ENCODE measurements around the gene EFCAB12.

The EFCAB12 gene

DNA sequence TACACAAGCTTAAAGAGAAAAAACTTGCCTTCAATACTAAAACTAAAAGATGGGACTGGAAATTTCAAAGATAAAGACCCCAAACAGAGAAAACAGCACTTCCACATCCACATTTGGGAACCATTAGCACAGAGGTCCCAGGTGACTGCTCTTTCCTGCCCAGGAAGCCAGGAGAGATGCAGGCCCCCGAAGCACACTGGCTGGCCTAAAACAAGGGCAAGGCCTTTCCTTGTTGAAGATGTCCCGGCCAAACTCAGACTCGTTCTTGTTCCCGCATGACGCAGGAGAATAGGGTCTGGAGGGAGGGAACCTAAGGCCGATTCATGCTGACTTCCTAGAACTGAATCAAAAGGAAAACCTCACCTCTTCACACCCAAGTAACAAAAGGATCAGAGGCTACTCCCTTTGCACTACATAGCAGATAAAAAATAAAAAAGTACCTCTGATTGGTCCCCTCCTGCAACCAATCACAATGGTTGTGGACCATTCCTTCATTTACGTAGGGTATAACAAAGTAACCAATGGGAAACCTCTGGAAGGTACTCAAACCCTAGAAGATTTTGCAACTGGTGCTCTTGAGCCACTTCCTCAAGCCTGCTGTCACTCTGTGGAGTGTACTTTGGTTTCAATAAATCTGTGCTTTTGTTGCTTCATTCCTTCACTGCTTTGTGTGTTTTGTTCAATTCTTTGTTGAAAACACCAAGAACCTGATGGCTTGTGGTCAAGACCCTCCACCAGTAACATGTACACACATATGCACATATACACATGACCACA, 48.7 kb downstream of the EFCAB12 start:
- no peak overlapping the region for H3K4me3 ChIP-seq (ENCODE audit: low read length)
- no peak for DNase-seq (ENCODE audit: low read depth)
- TF ChIP-seq, protein P1, sequence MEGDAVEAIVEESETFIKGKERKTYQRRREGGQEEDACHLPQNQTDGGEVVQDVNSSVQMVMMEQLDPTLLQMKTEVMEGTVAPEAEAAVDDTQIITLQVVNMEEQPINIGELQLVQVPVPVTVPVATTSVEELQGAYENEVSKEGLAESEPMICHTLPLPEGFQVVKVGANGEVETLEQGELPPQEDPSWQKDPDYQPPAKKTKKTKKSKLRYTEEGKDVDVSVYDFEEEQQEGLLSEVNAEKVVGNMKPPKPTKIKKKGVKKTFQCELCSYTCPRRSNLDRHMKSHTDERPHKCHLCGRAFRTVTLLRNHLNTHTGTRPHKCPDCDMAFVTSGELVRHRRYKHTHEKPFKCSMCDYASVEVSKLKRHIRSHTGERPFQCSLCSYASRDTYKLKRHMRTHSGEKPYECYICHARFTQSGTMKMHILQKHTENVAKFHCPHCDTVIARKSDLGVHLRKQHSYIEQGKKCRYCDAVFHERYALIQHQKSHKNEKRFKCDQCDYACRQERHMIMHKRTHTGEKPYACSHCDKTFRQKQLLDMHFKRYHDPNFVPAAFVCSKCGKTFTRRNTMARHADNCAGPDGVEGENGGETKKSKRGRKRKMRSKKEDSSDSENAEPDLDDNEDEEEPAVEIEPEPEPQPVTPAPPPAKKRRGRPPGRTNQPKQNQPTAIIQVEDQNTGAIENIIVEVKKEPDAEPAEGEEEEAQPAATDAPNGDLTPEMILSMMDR (IDR thresholded peaks at IDR 0.05; ENCODE audit: insufficient read depth, low read depth, low read length, missing control alignments): no peak

DNA sequence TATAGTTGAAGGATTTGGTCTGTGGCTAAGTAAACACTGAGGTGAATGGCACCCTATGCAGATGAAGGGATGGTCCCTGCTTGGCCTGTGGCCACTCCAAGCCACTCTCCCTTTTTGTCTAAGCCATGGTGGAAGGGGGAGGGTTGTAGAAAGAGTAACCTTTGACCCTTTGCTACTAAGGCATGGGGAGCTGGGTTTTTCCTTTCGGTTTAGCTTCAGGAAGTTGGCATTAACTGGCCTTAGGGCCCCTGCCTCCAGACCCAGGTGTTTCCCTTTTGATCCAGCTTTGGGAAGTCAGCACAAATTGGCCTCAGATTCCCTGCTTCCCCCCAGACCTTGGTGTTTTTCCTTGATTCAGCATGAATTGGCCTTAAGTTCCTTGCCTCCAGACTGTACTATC, 49.5 kb downstream of the EFCAB12 start:
- TF ChIP-seq, protein P1 (IDR thresholded peaks at IDR 0.05; ENCODE audit: insufficient read depth, low read depth, low read length, missing control alignments): no peak
- no peak overlapping the region for H3K4me3 ChIP-seq (ENCODE audit: low read length)
- DNase-seq (ENCODE audit: low read depth): no peak

DNA sequence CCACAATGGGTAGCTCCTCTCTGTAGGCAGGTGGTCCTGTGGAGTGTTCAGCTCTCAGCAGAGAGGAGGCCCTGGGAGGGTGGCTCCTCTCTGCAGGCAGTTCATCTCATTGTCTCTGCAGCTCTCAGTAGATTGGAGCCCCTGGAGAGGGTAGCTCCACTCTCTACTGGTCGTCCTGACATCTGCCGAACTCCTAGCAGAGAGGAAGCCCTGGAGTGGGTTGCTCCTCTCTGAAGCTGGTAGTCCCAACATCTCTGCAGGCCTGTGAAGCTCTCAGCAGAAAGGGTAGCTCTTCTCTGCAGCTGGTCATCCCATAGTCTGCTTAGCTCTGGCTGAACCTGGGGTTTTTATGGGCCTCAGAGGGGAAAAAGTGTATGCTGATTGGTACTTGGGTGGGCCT, 50.8 kb downstream of the EFCAB12 start:
- DNase-seq (ENCODE audit: low read depth): no peak
- TF ChIP-seq, protein P1 (IDR thresholded peaks at IDR 0.05; ENCODE audit: insufficient read depth, low read depth, low read length, missing control alignments): no peak
- no peak overlapping the region for H3K4me3 ChIP-seq (ENCODE audit: low read length)

DNA sequence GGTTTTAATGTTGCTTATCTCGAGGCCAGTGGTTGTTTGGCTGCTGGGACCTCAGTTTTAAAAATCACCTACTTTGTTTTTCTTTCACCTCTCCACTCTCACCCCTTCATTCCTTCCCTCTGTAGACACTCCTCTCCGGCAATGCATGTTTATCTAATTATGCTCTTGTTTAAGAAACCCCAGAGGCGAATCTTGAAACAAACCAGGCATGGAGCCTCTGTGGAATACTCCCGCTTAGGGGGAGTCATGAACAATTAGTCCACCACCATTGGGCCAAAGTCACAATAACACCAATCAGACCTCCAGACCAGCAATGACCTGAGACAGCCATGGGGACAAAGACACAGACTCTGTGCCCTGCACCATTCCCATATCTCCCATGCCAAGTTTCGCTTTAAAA, 53.3 kb downstream of the EFCAB12 start:
- H3K4me3 ChIP-seq (ENCODE audit: low read length): no peak overlapping the region
- TF ChIP-seq, protein P1 (IDR thresholded peaks at IDR 0.05; ENCODE audit: insufficient read depth, low read depth, low read length, missing control alignments): no peak

DNA sequence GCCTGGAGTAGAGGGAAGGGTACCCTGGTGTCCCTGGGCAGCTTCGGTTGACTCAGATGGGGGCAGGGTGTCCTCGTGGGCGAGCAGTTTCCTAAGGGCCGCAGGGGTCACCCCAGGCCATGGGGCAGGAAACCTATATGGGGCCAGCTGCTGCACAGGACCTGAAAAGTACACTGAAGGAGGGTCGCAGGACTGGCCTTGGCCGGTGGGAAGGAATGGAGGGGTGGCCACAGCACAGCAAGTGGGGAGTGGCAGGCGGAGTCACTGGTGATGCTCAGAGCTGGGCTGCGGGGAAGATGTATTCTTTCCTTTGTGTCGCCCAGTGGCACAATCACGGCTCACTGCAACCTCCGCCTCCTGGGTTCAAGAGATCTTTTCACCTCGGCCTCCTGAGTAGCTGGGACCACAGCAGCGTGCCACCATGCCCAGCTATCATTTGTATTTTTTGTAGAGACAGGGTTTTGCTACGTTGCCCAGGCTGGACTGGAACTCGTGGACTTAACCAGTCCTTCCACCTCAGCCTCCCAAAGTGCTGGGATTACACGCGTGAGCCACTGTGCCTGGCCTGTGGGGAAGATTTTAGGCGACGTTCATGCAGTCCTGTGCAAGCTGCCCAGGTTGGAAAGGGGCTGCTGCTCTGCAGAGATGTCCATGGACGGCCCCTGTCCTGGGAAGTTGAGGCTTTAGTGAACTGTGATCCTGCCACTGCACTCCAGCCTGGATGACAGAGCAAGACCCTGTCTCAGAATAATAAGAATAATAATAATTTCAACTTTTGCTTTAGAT, 57.2 kb downstream of the EFCAB12 start:
- TF ChIP-seq, protein P1 (IDR thresholded peaks at IDR 0.05; ENCODE audit: insufficient read depth, low read depth, low read length, missing control alignments): no peak

More for the DNA sequence above, 53.3 kb downstream of the EFCAB12 start:
- no peak for DNase-seq (ENCODE audit: low read depth)

DNA sequence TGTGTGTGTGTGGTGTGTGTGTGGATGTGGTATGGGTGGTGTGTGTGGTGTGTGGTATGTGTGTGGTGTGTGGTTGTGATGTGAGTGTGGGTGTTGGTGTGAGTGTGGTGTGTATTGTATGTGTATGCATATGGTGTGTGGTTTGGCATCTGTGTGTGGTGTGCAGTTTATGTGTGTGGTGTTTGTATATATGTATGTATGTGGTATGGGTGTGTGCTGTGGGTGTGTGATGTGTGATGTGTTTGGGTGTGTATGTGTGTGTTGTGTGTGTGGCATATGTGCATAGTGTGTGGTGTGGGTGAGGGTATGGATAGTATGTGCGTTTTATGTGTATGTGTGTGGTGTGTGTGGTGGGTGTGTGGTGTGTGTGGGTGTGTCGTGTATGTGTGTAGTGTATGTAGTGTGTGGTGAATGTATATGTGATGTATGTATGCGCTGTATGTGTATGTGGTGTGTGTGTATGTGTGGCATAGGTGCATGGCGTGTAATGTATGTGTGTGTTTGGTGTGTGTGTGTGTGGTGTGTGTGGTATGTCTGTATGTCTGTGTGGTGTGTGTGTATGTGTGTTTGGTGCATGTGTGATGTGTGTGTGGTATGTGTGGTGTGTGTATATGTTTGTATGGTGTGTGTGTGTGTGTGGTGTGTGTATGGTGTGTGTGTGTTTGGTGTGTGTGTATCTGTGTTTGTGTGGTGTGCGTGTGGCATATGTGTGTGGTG, 58.0 kb downstream of the EFCAB12 start:
- no peak overlapping the region for H3K4me3 ChIP-seq (ENCODE audit: low read length)
- TF ChIP-seq, protein P1 (IDR thresholded peaks at IDR 0.05; ENCODE audit: insufficient read depth, low read depth, low read length, missing control alignments): no peak
- no peak for DNase-seq (ENCODE audit: low read depth)

More for the DNA sequence above, 57.2 kb downstream of the EFCAB12 start:
- no peak for DNase-seq (ENCODE audit: low read depth)
- no peak overlapping the region for H3K4me3 ChIP-seq (ENCODE audit: low read length)

All from epithelial cell of esophagus (primary cell).